ENCODE data around the gene CA5B.
"Not testable (repeated sequence)": the region's sequence is repeated elsewhere in the genome, so short reads cannot be mapped to it uniquely, and the experiment has no call there.

Gene CA5B

GRCh38 chrX:15749642-15750610, 11.9 kb downstream of the CA5B start:
- H3K4me1 ChIP-seq (ENCODE audit: control insufficient read depth, insufficient read depth, low read length): peaks cover 29% of the 10 kb centered on the region
- DNase-seq (ENCODE audit: low read depth): peak; percentile 67
- H3K9me3 ChIP-seq (ENCODE audit: control insufficient read depth, low read length): no peaks in the 10 kb centered on the region
- H3K4me3 ChIP-seq (ENCODE audit: low read length): peak overlapping the region; percentile 29
- no peaks in the 10 kb centered on the region for H3K27me3 ChIP-seq (replicated peaks; ENCODE audit: control insufficient read depth, insufficient read depth, low read length)
- H3K36me3 ChIP-seq (ENCODE audit: control insufficient read depth, insufficient read depth, low read length, severe bottlenecking): no peaks in the 10 kb centered on the region
- peak overlapping the region; percentile 30 for H3K9ac ChIP-seq (ENCODE audit: low read length)

- Histone ChIP-seq H3K9me3 (ENCODE audit: control insufficient read depth, low read length) (no peaks in the 10 kb centered on the region), H3K4me1 (ENCODE audit: control insufficient read depth, insufficient read depth, low read length) (peaks cover 29% of the 10 kb centered on the region), H3K27me3 (replicated peaks; ENCODE audit: control insufficient read depth, insufficient read depth, low read length) (no peaks in the 10 kb centered on the region), H3K36me3 (ENCODE audit: control insufficient read depth, insufficient read depth, low read length, severe bottlenecking) (no peaks in the 10 kb centered on the region), H3K9ac (ENCODE audit: low read length) (peak overlapping the region; percentile 30), H3K4me3 (ENCODE audit: low read length) (no peak overlapping the region)
- DNase-seq (ENCODE audit: low read depth): peak; percentile 42
These were observed 12.6 kb downstream of the CA5B start for GRCh38 chrX:15750611-15751154.

- peaks cover 29% of the 10 kb centered on the region for H3K4me1 ChIP-seq (ENCODE audit: control insufficient read depth, insufficient read depth, low read length)
- no peaks in the 10 kb centered on the region for H3K9me3 ChIP-seq (ENCODE audit: control insufficient read depth, low read length)
- no peaks in the 10 kb centered on the region for H3K27me3 ChIP-seq (replicated peaks; ENCODE audit: control insufficient read depth, insufficient read depth, low read length)
- no peaks in the 10 kb centered on the region for H3K36me3 ChIP-seq (ENCODE audit: control insufficient read depth, insufficient read depth, low read length, severe bottlenecking)
- no peak overlapping the region for H3K4me3 ChIP-seq (ENCODE audit: low read length)
- H3K9ac ChIP-seq (ENCODE audit: low read length): no peak overlapping the region
- peak; percentile 64 for DNase-seq (ENCODE audit: low read depth)
These were observed 13.2 kb downstream of the CA5B start for GRCh38 chrX:15751155-15751819.

GRCh38 chrX:15755091-15755490, 17.0 kb downstream of the CA5B start:
- no peak for DNase-seq (ENCODE audit: low read depth)
- Histone ChIP-seq H3K27me3 (replicated peaks; ENCODE audit: control insufficient read depth, insufficient read depth, low read length) (no peaks in the 10 kb centered on the region), H3K36me3 (ENCODE audit: control insufficient read depth, insufficient read depth, low read length, severe bottlenecking) (peaks cover 3% of the 10 kb centered on the region), H3K9me3 (ENCODE audit: control insufficient read depth, low read length) (no peaks in the 10 kb centered on the region), H3K4me1 (ENCODE audit: control insufficient read depth, insufficient read depth, low read length) (peaks cover 17% of the 10 kb centered on the region), H3K9ac (ENCODE audit: low read length) (no peak overlapping the region), H3K4me3 (ENCODE audit: low read length) (no peak overlapping the region)

DNA sequence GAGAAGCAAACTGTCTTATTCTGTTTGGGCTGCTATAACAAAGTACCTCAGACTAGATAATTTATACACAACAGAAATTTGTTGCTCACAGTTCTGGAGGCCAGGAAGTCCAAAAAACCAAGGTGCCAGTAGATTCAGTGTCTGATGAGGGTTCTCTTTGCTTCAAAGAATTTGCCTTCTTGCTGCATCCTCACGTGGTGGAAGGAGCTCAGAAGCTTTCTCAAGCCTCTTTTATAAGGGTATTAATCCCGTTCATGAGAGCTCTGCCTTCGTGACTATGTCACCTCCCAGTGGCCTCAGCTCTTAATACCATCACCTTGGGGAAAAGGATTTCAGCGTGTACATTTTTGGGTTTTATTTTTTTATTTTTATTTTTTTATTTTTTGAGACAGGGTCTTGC, 20.1 kb downstream of the CA5B start:
- DNase-seq (ENCODE audit: low read depth): no peak
- Histone ChIP-seq H3K9ac (ENCODE audit: low read length) (no peak overlapping the region), H3K4me3 (ENCODE audit: low read length) (no peak overlapping the region), H3K36me3 (ENCODE audit: control insufficient read depth, insufficient read depth, low read length, severe bottlenecking) (peaks cover 3% of the 10 kb centered on the region), H3K4me1 (ENCODE audit: control insufficient read depth, insufficient read depth, low read length) (no peaks in the 10 kb centered on the region), H3K27me3 (replicated peaks; ENCODE audit: control insufficient read depth, insufficient read depth, low read length) (no peaks in the 10 kb centered on the region), H3K9me3 (ENCODE audit: control insufficient read depth, low read length) (no peaks in the 10 kb centered on the region)

- H3K4me3 ChIP-seq (ENCODE audit: low read length); H3K36me3 ChIP-seq (ENCODE audit: control insufficient read depth, insufficient read depth, low read length, severe bottlenecking); H3K9me3 ChIP-seq (ENCODE audit: control insufficient read depth, low read length); H3K4me1 ChIP-seq (ENCODE audit: control insufficient read depth, insufficient read depth, low read length); H3K27me3 ChIP-seq (replicated peaks; ENCODE audit: control insufficient read depth, insufficient read depth, low read length); DNase-seq (ENCODE audit: low read depth); H3K9ac ChIP-seq (ENCODE audit: low read length): not testable (repeated sequence)
These were observed 21.8 kb downstream of the CA5B start for GRCh38 chrX:15759886-15760285.

DNA sequence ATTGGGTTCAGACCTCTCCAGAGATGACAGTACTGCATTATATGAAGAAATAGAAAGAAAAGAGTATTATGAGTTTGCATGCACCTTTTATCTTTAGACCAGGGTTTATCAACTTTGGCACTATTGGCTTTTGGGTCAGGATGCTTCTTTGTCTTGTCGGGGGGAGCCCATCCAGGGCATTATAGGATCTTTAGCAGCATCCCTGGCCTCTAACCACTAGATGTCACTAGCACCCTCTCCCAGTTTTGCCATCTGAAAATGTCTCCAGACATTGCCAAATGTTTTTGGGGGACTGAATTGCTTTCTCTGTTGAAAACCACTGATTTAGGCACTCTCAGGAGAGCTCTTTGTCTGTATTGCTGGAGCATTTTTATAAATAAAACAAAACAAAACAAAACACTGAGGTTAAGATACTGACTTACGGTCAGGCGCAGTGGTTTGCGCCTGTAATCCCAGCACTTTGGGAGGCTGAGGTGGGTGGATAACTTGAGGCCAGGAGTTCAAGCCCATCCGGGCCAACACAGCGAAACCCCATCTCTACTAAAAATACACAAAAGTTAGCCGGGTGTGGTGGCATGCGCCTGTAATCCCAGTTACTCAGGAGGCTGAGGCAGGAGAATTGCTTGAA, 23.6 kb downstream of the CA5B start:
- Histone ChIP-seq H3K9ac (ENCODE audit: low read length) (no peak overlapping the region), H3K36me3 (ENCODE audit: control insufficient read depth, insufficient read depth, low read length, severe bottlenecking) (peaks cover 3% of the 10 kb centered on the region), H3K4me3 (ENCODE audit: low read length) (no peak overlapping the region), H3K27me3 (replicated peaks; ENCODE audit: control insufficient read depth, insufficient read depth, low read length) (no peaks in the 10 kb centered on the region), H3K9me3 (ENCODE audit: control insufficient read depth, low read length) (no peaks in the 10 kb centered on the region), H3K4me1 (ENCODE audit: control insufficient read depth, insufficient read depth, low read length) (peaks cover under 1% of the 10 kb centered on the region)
- DNase-seq (ENCODE audit: low read depth): peak; percentile 75

DNA sequence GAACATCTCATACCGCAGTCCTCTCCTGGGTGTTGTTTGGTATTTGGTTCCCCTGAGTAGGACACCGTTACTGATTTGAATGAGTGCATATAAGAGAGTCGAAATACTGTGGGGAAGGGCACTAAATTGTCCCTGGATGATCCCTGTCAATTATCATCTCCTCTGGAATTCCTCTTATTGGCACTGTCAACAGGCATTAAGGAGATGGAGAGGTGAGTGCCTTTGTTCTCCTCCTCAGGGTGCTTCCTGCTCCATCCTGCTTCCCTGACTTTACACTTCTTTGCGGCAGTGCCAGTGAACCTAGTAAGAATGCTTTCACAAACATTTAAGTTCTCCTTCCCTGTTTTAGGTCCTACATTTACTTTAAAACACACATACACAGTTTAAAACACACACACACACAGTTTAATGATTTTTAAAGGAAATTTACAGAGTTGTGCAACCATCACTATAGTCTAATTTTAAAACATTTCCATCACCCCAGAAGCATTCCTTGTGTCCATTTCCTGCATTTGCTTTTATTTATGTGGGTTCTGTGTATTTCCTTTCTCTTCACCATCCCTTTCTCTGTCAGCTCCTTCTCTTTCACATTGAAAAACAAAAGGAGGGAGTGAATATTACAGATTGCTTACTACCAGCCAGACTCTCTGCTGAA, 31.4 kb downstream of the CA5B start:
- Histone ChIP-seq H3K27me3 (replicated peaks; ENCODE audit: control insufficient read depth, insufficient read depth, low read length) (no peaks in the 10 kb centered on the region), H3K9ac (ENCODE audit: low read length) (no peak overlapping the region), H3K4me1 (ENCODE audit: control insufficient read depth, insufficient read depth, low read length) (peaks cover 10% of the 10 kb centered on the region), H3K4me3 (ENCODE audit: low read length) (no peak overlapping the region), H3K9me3 (ENCODE audit: control insufficient read depth, low read length) (no peaks in the 10 kb centered on the region), H3K36me3 (ENCODE audit: control insufficient read depth, insufficient read depth, low read length, severe bottlenecking) (peaks cover 14% of the 10 kb centered on the region)
- DNase-seq (ENCODE audit: low read depth): peak; percentile 48

GRCh38 chrX:15781961-15782699, 44.1 kb downstream of the CA5B start:
- Histone ChIP-seq H3K27me3 (replicated peaks; ENCODE audit: control insufficient read depth, insufficient read depth, low read length) (no peaks in the 10 kb centered on the region), H3K4me3 (ENCODE audit: low read length) (no peak overlapping the region), H3K9me3 (ENCODE audit: control insufficient read depth, low read length) (no peaks in the 10 kb centered on the region), H3K9ac (ENCODE audit: low read length) (no peak overlapping the region), H3K36me3 (ENCODE audit: control insufficient read depth, insufficient read depth, low read length, severe bottlenecking) (peaks cover 69% of the 10 kb centered on the region), H3K4me1 (ENCODE audit: control insufficient read depth, insufficient read depth, low read length) (no peaks in the 10 kb centered on the region)
- DNase-seq (ENCODE audit: low read depth): no peak

DNA sequence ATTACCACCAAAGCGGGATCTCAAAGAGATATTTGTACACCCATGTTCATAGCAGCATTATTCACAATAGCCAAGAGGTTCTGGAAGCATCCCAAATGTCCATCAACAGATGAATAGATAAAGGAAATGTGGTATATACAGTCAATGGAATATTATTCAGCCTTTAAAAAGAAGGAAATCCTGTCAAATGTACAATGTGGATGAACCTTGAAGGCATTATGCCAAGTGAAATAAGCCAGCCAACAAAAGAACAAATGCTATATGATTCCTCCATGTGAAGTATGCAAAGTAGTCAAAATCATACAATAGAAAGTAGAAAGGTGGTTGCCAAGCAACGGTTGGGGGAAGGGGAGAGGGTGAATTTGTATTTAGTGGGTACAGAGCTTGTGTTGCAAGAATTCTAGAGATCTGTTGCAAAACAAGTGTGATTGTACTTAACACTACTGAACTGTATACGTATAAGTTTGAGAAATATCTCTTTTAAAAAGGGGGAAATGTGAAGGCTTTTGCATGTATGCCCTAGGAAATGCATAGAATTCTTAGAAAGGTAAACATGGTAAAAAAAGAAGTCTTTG, 47.2 kb downstream of the CA5B start:
- Histone ChIP-seq H3K9me3 (ENCODE audit: control insufficient read depth, low read length) (no peaks in the 10 kb centered on the region), H3K9ac (ENCODE audit: low read length) (no peak overlapping the region), H3K27me3 (replicated peaks; ENCODE audit: control insufficient read depth, insufficient read depth, low read length) (no peaks in the 10 kb centered on the region), H3K4me1 (ENCODE audit: control insufficient read depth, insufficient read depth, low read length) (no peaks in the 10 kb centered on the region), H3K4me3 (ENCODE audit: low read length) (no peak overlapping the region), H3K36me3 (ENCODE audit: control insufficient read depth, insufficient read depth, low read length, severe bottlenecking) (peaks cover 44% of the 10 kb centered on the region)
- no peak for DNase-seq (ENCODE audit: low read depth)
